Measurements from ENCODE around the gene NRP2.

NRP2 gene

DNA sequence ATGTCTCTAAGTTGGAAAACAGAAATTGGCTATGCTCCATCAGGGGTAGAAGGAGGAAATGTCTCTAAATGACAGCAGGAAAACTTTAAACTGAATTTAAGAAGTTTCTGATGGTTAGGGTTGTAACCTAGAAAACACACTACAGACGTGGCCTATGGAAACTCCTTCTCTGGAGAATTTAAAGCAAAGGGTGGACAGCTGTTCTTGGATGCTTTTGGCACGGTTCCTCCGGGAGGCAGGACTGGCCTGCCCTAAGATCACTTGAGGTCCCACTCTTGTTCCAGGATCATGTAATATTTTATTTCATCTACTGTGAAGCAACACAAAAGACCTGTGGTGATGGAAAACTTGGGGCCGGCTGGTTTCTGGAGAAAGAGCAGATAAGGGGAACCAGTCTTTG is 77.0 kb downstream of the NRP2 start:
- no peak for DNase-seq

DNA sequence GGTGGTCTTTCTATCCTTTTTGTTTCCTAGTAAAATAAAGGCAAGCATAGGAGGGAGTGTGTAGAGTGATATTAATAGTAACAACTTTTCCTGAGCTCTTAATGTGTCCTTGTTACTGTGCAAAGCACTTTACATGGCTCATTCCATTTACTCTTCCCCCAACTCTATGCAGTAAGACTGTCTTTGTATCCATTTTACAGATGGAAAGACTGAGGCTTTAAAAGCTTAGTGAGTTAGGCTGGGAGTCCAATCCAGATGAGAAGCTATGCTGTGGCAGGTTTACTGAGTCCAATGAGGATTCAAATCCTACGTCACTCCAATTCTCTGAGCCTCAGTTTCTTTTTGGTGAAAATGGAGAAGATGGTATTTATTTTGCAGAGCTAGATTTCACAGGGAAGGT is 77.4 kb downstream of the NRP2 start:
- no peak for DNase-seq

DNA sequence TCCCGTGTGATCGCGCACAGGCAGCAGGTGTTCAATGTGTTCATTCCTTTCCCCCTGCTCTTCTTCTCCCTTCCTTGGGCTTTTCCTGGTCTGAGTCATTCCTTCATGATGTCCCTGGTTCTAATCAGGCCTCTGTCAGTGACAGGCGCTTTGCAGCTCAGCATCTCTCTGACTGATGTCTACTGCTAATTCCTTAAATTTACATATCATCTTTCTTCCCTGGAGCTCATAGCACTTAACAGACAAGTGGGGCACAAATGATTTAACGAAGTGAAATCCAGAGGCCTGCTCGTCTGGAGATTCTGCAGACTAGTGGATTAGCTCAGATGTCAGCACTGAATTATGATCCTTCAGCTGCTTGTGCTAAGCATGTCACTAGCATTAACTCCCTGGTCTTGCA is 77.9 kb downstream of the NRP2 start:
- peak; percentile 43 for DNase-seq

DNA sequence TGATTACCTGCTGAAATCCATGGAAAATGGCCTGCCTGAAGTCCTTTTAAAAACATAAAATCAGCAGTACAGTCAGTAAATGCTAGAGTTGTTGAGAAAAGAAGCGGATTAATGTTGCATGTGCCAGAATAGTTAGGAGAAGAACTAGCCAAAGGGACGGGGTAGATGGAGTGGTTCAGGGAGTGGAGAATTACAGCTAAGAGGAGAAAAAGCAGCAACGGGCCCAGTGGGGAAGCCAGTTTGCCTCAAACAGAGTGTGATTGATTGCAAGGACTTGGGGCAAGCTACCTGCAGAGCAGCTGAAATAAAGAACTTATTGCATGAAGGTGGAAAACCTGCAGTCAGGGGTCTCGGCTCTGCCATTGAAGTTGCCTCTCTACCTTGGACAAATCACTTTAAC is 79.1 kb downstream of the NRP2 start:
- no peak for DNase-seq

DNA sequence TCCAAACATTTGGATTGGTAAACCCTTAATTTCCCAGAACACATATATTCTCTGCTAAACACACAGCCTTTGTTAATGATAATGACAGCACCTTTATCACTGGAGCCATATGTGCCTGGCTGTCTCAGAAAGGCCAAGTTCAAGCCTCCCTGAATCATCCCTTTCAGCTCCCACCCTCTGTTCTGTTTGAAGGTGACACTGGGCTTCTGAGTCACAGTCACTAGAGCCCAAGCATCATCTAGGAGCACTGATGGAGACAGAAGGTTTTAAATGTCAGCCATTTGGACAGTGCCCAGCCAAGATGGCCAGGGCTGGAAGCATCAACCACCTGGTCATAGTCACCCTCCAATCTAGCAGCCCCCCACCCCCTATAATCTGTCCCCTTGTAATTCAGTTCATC is 80.6 kb downstream of the NRP2 start:
- DNase-seq = no peak

DNA sequence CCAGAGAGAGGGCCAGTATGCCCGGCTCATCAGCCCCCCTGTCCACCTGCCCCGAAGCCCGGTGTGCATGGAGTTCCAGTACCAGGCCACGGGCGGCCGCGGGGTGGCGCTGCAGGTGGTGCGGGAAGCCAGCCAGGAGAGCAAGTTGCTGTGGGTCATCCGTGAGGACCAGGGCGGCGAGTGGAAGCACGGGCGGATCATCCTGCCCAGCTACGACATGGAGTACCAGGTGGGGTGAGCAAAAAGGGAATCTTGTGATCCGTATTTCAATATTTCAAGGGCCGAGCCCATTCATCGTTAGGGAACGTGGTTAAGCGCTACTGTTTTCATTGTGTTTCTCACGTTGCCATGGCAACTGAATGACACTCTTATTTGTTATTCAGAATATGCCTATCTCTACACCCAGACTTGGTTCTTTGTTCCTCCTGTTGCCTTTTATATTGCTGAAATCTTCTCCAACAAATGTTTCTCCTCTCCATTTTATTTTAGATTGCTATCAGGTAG is 81.5 kb downstream of the NRP2 start:
- peak; percentile 58 for DNase-seq

DNA sequence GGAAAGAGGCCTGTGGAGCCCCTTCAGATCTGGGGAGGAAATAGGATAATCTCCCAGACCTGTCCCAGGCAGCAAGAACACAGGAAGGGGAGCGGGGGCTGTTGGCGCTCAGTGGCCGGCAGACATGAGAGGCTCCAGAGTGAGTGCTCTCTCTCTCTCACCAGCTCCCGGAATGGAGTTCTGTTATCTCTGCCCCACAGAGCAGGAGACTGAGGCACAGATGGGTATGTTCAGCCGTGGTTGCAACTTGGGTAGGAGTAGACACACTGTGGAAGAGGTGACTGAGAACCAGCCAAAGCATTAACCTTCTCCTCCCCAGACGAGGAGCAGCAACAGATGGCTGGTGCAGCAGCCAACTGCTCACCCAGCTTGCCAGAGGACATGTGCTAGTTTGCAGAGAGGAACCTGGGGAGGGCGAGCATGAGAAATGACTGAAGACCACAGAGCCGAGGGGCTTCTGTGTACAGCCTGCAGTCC is 82.0 kb downstream of the NRP2 start:
- DNase-seq = peak; percentile 88

DNA sequence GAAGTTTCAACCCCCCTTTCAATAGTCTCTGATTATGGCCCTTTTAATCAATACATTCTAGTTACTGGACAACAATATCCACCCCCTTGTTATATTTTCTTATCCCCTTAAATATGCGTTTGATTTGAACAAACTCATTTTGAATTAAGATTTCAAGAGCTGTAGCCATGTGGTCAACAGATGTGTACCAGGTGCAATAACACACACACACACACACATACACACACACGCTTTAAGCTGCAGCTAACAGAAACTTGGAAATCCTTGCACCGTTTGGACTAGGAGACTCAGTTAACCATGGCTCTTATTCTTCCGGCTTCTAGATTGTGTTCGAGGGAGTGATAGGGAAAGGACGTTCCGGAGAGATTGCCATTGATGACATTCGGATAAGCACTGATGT is 82.8 kb downstream of the NRP2 start:
- no peak for DNase-seq

DNA sequence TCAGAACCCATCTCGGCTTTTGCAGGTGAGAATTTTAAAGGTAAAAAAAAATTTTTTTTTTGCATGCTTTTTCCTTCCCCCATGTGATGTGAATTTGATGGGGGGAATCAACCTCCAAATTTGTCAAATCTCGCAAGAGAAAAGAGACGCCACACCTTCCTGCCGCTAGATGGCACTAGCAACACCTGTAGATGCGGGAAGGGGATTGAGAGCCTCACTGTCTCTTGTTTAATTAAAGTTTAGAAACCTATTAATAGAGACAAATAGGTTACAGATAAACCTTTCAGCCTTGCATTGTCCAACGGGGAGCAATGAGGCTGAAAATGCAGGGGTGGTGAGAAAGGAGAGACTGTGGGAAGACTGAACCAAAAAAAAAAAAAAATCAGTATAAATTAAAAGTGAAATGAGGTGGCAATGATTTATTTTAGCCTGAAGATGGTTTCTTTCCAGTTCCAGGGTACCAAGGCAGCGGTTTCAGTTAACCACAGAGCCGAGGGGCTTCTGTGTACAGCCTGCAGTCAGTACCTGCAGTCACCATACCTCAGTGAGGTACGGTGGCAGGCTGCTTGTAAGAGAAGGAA is 84.6 kb downstream of the NRP2 start:
- DNase-seq = peak; percentile 66

DNA sequence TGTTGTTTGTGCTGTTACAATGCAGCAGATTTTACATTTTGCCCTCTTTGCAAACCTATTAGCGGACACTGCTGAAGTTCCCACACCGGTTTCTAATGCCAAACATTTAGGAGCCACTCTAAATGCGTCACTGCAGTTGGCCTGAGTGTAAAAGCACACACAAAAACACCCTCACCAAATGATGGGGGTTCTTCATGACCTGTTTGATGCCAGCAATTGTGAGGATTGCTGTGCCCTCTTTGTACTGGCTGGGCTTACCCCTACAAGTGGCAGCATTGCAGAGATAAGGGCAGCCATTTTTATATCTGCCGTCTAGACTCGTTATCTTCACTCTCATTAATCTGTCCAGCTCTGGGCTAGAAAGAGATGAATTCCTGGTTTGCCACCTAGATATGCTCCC is 85.3 kb downstream of the NRP2 start:
- DNase-seq = no peak

DNA sequence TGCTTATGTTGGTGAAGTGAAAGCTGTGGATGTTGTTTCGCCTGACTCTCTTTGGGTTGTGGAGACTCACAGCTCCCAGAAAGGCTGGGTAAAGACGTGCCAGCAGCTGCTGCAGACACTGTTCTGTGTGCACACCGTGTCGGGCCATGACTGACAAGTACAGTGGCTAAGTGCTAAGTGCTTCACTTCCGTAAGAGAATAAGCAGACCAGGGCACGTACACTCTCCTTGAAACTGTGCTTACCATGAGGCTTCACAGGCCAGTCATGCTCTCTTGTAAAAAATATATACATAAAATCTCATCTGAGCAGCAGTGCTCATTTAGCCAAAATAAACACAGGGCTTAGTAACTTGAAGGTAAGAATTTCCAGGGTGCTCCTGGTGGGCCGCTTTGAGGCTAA is 86.0 kb downstream of the NRP2 start:
- DNase-seq = no peak

DNA sequence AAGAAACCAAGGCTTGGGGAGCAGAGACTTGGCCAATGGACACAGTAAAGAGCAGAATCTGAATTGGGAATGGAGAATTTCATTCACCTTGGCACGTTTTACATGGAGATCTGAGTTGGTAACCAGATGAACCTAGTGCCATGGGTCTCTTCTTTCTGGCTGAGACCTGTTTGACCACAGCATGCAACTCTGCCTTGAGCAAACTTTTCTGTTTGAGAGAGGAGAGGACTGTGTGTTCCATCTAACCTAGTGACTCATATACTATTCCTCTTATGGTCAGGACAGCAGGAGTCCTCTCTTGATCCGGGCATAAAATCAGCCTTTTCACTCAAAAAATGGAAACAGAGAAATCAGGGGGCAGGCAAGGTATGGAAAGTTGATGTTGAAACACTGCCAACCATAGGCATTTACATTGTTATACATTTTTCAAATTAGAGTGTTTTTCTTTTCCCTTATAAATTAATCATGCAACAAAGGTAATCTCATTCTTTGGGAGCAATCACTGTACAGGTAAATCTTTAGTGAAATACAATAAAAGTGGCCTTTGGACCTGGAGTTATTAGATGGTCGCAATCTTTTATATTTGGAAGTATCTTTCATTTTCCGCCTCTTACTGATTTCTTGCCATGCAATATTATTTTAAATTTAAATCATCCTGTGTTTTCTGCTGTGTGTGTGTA is 86.7 kb downstream of the NRP2 start:
- DNase-seq = no peak

DNA sequence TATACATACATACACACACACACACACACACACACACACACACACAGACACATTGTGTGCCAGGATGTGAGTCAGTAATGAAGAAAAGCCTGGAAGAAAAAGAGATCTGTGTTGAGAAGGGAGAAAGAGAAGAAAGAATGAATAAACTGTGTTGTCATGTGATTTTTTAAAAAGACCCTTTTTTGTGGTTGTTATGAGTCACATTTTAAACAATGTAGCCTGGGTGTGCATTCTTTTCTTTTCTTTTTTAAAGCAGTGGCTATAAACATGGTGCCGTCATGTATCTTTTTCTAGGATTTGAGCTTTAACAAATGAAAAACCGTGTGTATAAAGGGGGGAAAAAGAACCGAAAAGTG is 87.2 kb downstream of the NRP2 start:
- no peak for DNase-seq

DNA sequence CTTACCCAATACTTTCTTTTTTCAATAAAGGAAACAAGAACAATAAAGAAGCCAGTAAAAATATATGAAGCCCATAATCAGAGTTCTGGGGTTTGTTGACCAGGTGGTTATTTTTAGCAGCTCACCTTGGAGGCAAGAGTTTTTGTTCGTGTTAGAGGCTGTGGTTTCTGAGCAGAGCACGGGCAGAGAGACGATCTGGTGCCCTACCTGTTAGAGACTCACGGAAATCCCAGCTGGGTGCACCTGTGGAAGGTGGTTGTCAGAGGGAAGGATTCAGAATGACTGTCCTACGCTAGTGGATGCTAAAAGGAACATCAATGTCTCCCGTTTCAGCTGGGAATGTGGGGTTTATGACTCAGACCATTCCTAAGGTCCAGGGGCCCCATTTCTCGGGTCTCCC is 87.6 kb downstream of the NRP2 start:
- no peak for DNase-seq

DNA sequence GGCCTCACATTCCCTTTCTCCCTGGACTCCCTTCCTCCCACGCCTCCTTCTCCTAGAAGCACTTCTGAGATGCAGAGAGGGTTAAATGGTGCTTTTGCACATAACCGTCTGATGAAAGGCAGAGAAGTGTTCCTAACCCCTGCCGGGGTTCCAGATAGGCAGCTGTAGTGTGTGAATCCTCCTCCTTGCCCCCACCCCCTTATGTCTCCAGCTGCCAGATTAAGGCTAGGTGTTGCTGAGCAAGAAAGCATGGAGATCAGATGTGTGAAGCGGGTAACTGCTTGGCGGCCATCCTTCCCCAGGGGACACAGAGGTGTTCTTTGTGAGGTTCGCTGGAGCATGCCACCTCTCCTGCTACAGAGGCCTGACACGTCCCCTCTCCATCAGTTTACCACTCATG is 88.3 kb downstream of the NRP2 start:
- peak; percentile 64 for DNase-seq

DNA sequence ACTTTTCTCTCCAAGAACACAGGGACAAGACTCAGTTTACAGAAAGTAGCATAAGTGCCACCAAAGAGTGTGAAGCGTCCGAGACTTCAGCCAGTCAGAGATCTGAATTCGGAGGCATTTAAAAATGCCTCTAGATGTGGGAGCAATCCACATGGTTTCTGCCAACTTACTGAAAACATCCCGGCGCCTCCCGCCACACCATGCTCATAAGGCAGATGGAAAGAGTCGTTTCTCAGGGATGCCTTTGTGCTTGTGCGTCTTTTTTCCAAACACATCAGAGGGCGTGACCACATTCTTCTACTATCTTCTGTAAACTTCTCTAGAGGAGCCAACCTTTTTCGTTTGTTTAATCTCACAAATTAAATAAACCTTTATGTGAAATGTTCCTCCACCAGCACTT is 88.7 kb downstream of the NRP2 start:
- DNase-seq = no peak

DNA sequence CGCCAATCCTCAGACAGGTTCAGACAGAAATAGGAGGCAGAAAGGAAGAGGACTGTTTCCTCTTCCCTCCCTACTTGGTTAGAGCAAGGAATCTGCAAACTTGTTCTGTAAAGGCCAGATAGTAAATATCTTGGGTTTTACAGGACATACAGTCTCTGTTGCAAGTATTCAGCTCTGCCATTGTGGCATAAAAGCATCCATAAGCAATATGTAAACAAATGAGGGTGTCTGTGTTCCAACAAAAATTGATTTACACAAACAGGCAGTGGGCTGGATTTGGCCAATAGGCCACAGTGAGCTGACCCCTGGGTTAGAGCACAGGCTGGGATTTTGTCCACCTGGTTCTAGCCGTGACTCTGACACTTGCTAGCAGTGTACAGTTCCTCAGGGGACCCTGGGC is 89.4 kb downstream of the NRP2 start:
- no peak for DNase-seq

DNA sequence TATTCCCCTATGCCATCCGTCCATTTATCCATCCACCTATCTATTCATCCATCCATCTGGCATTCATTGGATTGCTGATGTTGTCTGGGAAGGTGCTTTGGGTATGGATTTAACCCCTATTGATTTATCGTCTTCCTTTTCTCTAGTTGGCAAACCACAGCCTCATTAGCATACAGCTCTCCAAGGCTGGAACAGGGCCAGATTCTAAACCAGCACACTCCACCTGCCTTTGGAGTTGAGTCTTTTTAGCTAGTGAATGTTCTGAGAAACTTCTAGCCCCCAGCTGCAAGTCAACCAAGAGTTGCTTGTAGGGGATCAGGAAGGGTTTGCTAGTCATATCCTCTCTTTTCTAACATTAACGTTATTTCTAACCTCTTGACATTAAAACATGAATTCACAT is 90.7 kb downstream of the NRP2 start:
- DNase-seq = peak; percentile 59

DNA sequence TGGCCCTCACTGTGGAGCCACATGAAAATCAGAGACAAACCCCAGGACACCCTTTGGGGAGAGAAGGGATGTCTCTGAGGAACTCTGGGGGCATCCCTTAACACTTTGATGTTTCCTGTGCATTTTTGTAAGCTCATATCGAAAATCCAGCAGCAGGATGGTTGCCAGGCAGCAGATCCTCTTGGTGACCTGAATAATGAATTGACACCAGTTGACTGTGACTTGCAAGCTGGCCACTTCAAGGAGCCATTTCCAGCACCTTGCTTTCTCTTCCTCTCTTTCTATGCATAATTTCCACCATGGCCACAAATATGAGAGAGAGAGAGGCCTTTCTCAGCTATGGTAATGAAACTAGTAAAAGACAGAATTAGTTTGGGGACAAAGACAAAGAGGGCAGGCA is 91.7 kb downstream of the NRP2 start:
- DNase-seq = no peak

DNA sequence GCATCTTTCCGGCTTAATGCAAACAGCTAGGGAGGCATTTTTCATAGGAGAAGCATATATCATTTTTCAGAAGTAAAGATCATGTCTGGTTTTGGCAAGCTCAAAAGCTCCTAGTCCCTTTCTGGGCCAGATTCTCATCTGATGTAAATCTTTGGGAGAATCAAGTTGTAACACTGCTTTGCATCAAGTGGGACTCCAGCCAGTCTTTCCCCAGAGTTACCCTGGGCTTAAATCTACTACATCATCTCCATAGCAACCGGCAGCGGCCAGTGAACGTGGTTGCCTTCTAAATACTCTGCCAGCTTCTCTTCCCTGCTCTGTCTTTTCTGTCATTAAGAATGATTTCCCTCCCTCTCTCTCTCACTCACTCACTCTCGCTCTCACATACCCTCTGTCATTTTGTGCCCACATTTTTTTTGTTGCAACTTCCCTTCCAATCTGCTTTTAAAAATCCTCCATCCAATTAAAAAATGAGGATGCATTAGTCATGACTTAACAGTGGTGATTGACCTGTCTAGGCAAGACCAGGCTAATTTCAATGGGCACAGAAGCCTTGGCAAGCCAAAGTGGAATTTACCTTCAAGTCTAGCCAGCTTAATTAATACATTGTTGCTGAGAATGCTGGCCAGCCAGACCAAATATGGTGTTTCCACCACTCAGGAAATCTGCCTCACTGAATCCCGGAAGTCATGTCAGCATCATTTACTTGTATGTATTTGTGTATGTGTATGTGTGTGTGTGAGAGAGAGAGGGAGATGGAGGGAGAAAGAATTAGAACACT is 93.0 kb downstream of the NRP2 start:
- no peak for DNase-seq

DNA sequence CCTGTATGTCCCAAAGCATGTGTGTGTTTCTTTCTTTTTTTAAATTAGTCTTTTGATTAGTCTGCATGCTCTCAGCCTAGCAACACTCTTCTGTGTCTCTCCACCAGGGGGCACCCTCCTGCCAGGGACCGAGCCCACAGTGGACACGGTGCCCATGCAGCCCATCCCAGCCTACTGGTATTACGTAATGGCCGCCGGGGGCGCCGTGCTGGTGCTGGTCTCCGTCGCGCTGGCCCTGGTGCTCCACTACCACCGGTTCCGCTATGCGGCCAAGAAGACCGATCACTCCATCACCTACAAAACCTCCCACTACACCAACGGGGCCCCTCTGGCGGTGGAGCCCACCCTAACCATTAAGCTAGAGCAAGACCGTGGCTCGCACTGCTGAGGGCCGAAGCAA is 93.8 kb downstream of the NRP2 start:
- DNase-seq = no peak

DNA sequence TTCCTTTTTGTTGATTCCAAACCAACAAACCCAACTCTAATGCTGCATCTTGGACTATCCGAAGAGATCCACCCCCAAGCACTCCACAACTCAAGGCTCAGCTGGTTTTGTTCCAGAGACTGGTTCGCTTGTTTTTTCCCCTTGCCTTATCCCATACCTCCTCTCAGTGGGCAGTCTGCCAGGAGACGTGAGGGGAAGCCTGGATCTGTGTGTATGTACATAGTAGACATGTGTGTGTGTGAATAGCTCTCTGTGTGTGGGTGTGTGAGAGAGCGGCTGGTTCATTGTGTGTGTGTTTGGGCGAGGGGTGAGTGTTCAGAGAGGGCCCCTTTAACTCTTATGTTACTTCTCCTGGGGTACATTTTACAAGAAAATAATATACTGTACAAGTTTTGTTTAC is 94.4 kb downstream of the NRP2 start:
- no peak for DNase-seq

DNA sequence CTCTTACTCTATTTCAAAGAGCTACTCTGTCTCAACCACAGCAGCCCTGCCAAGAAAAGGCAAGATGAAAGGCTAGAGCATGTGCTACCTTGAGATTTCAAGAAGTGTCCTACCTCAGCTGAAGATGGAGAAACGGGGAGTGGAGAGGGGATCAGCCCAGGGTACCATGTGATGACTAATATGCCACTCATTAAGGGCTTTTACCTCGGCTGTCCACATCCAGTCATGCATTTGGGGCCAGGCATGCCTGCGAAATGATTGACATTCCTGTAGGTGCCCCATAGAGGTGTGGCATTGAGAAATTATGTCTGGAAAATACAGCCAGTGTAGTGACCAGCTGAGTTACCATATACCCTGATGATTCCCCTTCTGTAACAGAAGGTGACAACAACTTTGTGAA is 96.1 kb downstream of the NRP2 start:
- DNase-seq = no peak

DNA sequence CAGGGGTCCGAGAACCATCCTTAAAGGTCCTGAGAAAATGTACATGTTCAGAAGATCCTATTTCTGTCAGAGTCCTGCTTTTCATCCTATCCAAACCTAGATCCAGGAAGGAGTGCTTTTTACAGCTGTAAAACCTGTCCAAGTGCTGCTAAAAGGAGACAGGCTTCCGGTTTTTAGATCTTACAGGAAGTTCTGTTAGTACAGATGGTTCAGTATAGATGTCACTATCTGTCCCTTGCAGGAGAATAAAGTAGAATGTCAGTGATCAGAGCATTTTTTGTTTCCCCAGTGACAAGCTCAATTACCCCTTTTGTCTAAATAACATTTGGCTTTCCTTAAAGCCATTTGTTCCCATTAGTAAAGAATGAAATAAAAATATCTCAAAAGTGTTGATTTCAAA is 98.3 kb downstream of the NRP2 start:
- DNase-seq = no peak
